B cell (primary cell): ENCODE measurements around the gene LRTM2. TPM values are rescaled to one million over a fixed set of nuclear protein-coding genes. Genes with fewer than 3 reads are reported as not detected.

Source experiments
- ATAC-seq: fragments of 200-7000 bp; cut with Tn5 transposase; one replicate; pipeline ENCODE4 v1.10.0; 2021; ENCODE audit warnings: low read depth, mild to moderate bottlenecking, moderate number of reproducible peaks, moderate library complexity
- CTCF ChIA-PET: fragments of 350-600 bp; sonication (Branson Sonifier 250); formaldehyde crosslinking; loops from one replicate; lab custom pipeline; 2021; ENCODE audit warnings: antibody characterized with exemption, inconsistent platforms; lab: Charles Lee
- POLR2A ChIA-PET: fragments of 350-600 bp; sonication (Branson Sonifier 250); formaldehyde crosslinking; loops from one replicate; lab custom pipeline; 2021; ENCODE audit warnings: antibody characterized with exemption; lab: Charles Lee
- DNase-seq: peaks from one replicate; pipeline ENCODE4 v3.0.0; 2013
- H2AFZ ChIP-seq: 2 replicates; pipeline ENCODE4 v1.6.1; 2012; ENCODE audit warnings: mild to moderate bottlenecking, low read depth, low read length; ENCODE audit not compliant: insufficient read depth, poor library complexity, severe bottlenecking
- H3K27ac ChIP-seq, 2 donors: 1 replicate in 1 of 2; 2 replicates in 1 of 2; pipeline ENCODE4 v1.5.1; 2012 to 2013; ENCODE audit warnings: low read length in 2 of 2, mild to moderate bottlenecking in 2 of 2, moderate library complexity in 1 of 2
- H3K27me3 ChIP-seq, 4 experiments: fragments of 200-600 bp in 1 of 4; sonication (generic) in 1 of 4; replicated peaks in 1 of 4; 1 replicate in 2 of 4; 2 replicates in 2 of 4; pipeline versions ENCODE4 v1.6.1 to v1.7.0; 2013 to 2016; ENCODE audit warnings: low read length in 3 of 4, mild to moderate bottlenecking in 2 of 4, mixed read lengths in 1 of 4, moderate library complexity in 1 of 4; ENCODE audit not compliant: insufficient read depth in 4 of 4, control insufficient read depth in 3 of 4; ENCODE audit errors: control extremely low read depth in 1 of 4
- H3K36me3 ChIP-seq, 2 experiments: replicated peaks in 1 of 2; 1 replicate in 1 of 2; 2 replicates in 1 of 2; pipeline versions ENCODE4 v1.6.1 to v1.7.1; 2013; ENCODE audit warnings: low read length in 1 of 2; ENCODE audit not compliant: insufficient read depth in 2 of 2, control insufficient read depth in 1 of 2; ENCODE audit errors: control extremely low read depth in 1 of 2, extremely low read depth in 1 of 2
- H3K4me1 ChIP-seq, 2 donors: fragments of 200-600 bp in 1 of 2; sonication (generic) in 1 of 2; 1 replicate in 1 of 2; 2 replicates in 1 of 2; pipeline versions ENCODE4 v1.5.1 to v1.6.1; 2013 to 2017; ENCODE audit warnings: low read length in 2 of 2; ENCODE audit not compliant: control insufficient read depth in 2 of 2, insufficient read depth in 2 of 2
- H3K4me2 ChIP-seq: replicated peaks from 2 replicates; pipeline ENCODE3; 2012; ENCODE audit warnings: mild to moderate bottlenecking, low read depth, low read length; ENCODE audit not compliant: poor library complexity, severe bottlenecking
- H3K4me3 ChIP-seq, 5 experiments: fragments of 200-600 bp in 1 of 5; sonication (generic) in 1 of 5; 1 replicate in 3 of 5; 2 replicates in 2 of 5; pipeline versions ENCODE4 v1.5.1 to v1.7.0; 2011 to 2016; ENCODE audit warnings: low read length in 4 of 5, mild to moderate bottlenecking in 4 of 5, low read depth in 2 of 5, control low read depth in 1 of 5, moderate library complexity in 1 of 5; ENCODE audit not compliant: insufficient read depth in 1 of 5; ENCODE audit errors: control extremely low read depth in 1 of 5, extremely low read depth in 1 of 5
- H3K79me2 ChIP-seq: fragments of 200-600 bp; sonication (generic); one replicate; pipeline ENCODE4 v1.6.0; 2016; ENCODE audit warnings: low read length; ENCODE audit not compliant: control insufficient read depth, insufficient read depth
- H3K9ac ChIP-seq: fragments of 200-600 bp; sonication (generic); 2 replicates; pipeline ENCODE4 v1.6.1; 2017; ENCODE audit warnings: mild to moderate bottlenecking, low read length, moderate library complexity
- H3K9me3 ChIP-seq, 3 donors: one replicate each; pipeline versions ENCODE4 v1.6.1 to v1.7.1; 2013; ENCODE audit warnings: low read length in 2 of 3; ENCODE audit not compliant: control insufficient read depth in 2 of 3, insufficient read depth in 1 of 3; ENCODE audit errors: control extremely low read depth in 1 of 3
- H4K20me1 ChIP-seq: 2 replicates; pipeline ENCODE4 v1.6.0; 2012; ENCODE audit warnings: mild to moderate bottlenecking, low read length; ENCODE audit not compliant: insufficient read depth, control insufficient read depth, poor library complexity, severe bottlenecking
- H3K27ac Mint-ChIP-seq: one replicate; pipeline ENCODE4 v1.8.0; 2021; ENCODE audit warnings: mixed read lengths
- H3K27me3 Mint-ChIP-seq: one replicate; pipeline ENCODE4 v1.8.0; 2021; ENCODE audit warnings: mixed read lengths
- H3K4me1 Mint-ChIP-seq: one replicate; pipeline ENCODE4 v1.8.0; 2021; ENCODE audit warnings: mixed read lengths
- H3K4me3 Mint-ChIP-seq: one replicate; pipeline ENCODE4 v1.8.0; 2021; ENCODE audit warnings: mixed read lengths
- H3K9me3 Mint-ChIP-seq: one replicate; pipeline ENCODE4 v1.8.0; 2022; ENCODE audit warnings: mixed read lengths; ENCODE audit not compliant: insufficient read depth
- EZH2 ChIP-seq: IDR thresholded peaks from 2 replicates; pipeline ENCODE4 v1.6.1; 2012; ENCODE audit warnings: borderline replicate concordance, low read depth, mild to moderate bottlenecking, moderate library complexity, low read length; ENCODE audit not compliant: insufficient read depth, poor library complexity, severe bottlenecking
- WGBS: methylation state at CpG from one replicate; pipeline ENCODE4 v1.1.5; 2013; ENCODE audit warnings: missing lambda C conversion rate; ENCODE audit not compliant: insufficient coverage; 5-methylcytosine and 5-hydroxymethylcytosine counted together
- intact Hi-C: fragments of 100-400 bp; cut with micrococcal nuclease; formaldehyde crosslinking; loops from one replicate; pipeline ENCODE4 v1.10.0; 2022
- polyA plus RNA-seq: library from polyadenylated mRNA; depleted of rRNA; stranded (reverse); fragments of >200 nt; gene quantifications from 2 replicates; pipeline ENCODE4 v1.2.3, GENCODE V29; 2012
- total RNA-seq, 2 donors: library from RNA; stranded (reverse); fragments of 120-200 nt in 1 of 2; gene quantifications; 1 replicate in 1 of 2; 2 replicates in 1 of 2; pipeline versions ENCODE4 v1.2.3 to v1.2.4, GENCODE V29; 2013 to 2022
- TF ChIP-seq, protein P1 (sequence below): fragments of 200-600 bp; IDR thresholded peaks from one replicate; pipeline ENCODE4 v1.8.0; 2022; ENCODE audit warnings: antibody characterized with exemption, mild to moderate bottlenecking

Gene LRTM2
- total and polyA plus RNA-seq, 2 donors (not counting 1 experiment from before 2014, with no cell fraction given), result not detected

GRCh38 chr12:1809591-1810190 lies 10.7 kb upstream of the LRTM2 start:
- no peak overlapping the region for H3K9ac ChIP-seq
- no peak overlapping the region for H3K4me3 Mint-ChIP-seq
- H3K9me3 ChIP-seq, result peaks cover 0 to 8% (median 0%) of the 10 kb centered on the region in 3 donors
- H3K27me3 Mint-ChIP-seq, result peaks cover 3% of the 10 kb centered on the region
- H3K4me2 ChIP-seq, result no peak overlapping the region
- intact Hi-C loops, result loop anchor here (10.0 kb wide), 1 partner anchor 1425 kb away; the partner anchor contains the start of gene KDM5A
- ATAC-seq, result no peak
- H2AFZ ChIP-seq, result no peak overlapping the region
- DNase-seq, result no peak
- no peak overlapping the region for H3K27ac Mint-ChIP-seq
- no peaks in the 10 kb centered on the region for H3K9me3 Mint-ChIP-seq
- 89% methylated on average over 7 of the region's 13 CpGs for WGBS
- peaks cover 0 to 3% of the 10 kb centered on the region in 2 donors for H3K4me1 ChIP-seq
- no peak overlapping the region for H3K4me3 ChIP-seq
- ChIA-PET POLR2A (no interaction called here), CTCF (no interaction called here)
- H4K20me1 ChIP-seq, result no peaks in the 10 kb centered on the region
- no peak overlapping the region for H3K27ac ChIP-seq
- no peaks in the 10 kb centered on the region for H3K36me3 ChIP-seq
- no peaks in the 10 kb centered on the region for H3K79me2 ChIP-seq
- TF ChIP-seq, protein P1, sequence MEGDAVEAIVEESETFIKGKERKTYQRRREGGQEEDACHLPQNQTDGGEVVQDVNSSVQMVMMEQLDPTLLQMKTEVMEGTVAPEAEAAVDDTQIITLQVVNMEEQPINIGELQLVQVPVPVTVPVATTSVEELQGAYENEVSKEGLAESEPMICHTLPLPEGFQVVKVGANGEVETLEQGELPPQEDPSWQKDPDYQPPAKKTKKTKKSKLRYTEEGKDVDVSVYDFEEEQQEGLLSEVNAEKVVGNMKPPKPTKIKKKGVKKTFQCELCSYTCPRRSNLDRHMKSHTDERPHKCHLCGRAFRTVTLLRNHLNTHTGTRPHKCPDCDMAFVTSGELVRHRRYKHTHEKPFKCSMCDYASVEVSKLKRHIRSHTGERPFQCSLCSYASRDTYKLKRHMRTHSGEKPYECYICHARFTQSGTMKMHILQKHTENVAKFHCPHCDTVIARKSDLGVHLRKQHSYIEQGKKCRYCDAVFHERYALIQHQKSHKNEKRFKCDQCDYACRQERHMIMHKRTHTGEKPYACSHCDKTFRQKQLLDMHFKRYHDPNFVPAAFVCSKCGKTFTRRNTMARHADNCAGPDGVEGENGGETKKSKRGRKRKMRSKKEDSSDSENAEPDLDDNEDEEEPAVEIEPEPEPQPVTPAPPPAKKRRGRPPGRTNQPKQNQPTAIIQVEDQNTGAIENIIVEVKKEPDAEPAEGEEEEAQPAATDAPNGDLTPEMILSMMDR, result no peak
- no peak for TF ChIP-seq EZH2
- no peaks in the 10 kb centered on the region for H3K27me3 ChIP-seq
- H3K4me1 Mint-ChIP-seq, result peaks cover 6% of the 10 kb centered on the region

DNA sequence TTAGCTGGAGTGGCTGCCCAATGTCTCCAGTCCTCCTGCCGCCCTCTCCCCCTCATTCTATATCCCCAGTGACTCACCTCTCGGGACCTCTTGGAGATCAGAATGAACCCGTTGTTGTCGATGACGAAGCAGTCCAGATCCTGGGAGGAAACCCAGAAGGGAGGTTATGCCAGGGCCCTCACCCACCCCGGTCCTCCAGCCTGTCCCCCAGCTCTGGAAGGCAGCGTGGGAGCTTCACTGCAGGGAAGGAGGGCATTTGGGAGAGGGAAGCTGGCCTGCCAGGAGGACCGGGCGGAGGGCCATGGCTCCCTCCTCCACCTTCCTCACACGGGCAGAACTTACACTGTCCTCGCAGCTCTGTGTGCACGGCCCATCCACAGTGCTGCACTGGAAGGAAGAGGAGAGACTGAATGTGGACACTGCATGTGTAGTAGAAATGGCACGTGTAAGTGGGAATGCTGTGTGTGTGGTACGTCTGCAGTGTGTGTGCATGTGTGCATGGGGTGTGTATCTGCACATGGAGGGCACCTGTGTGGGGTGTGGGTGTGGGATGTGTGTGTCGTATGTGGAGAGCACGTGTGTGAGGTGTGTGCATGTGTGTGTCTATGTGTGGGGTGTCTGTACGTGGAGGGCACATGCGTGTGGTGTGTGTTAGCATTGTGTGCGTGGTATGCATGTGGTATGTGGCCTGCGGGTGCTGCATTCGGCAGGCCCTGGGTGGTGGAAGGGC lies 10.0 kb upstream of the LRTM2 start:
- POLR2A ChIA-PET, result no interaction called here
- no peak for ATAC-seq
- Histone ChIP-seq H3K27ac (no peak overlapping the region), H3K9me3 (peaks cover 0 to 3% (median 0%) of the 10 kb centered on the region in 3 donors), H3K36me3 (no peaks in the 10 kb centered on the region), H3K9ac (no peak overlapping the region), H4K20me1 (no peaks in the 10 kb centered on the region), H3K27me3 (no peaks in the 10 kb centered on the region), H3K4me1 (no peaks in the 10 kb centered on the region), H2AFZ (no peak overlapping the region), H3K4me3 (no peak overlapping the region), H3K4me2 (no peak overlapping the region), H3K79me2 (no peaks in the 10 kb centered on the region)
- 95% methylated on average over 17 of the region's 21 CpGs for WGBS
- no peak for DNase-seq
- Mint-ChIP-seq H3K9me3 (no peaks in the 10 kb centered on the region), H3K27ac (no peak overlapping the region), H3K4me1 (peaks cover 4% of the 10 kb centered on the region), H3K27me3 (peaks cover 9% of the 10 kb centered on the region), H3K4me3 (no peak overlapping the region)
- CTCF ChIA-PET, result interaction anchor here (1.4 kb wide), 1 partner anchor 139 kb away, joined by 3 read pairs; no protein-coding TSS in a partner anchor
- intact Hi-C loops, result no loop called here
- TF ChIP-seq, protein P1, result no peak
- TF ChIP-seq EZH2, result no peak
